ENCODE data around the gene CLNK. TPM values are rescaled to one million over a fixed set of nuclear protein-coding genes. Genes with fewer than 3 reads are reported as not detected.

The CLNK gene
- total RNA-seq, 2 experiments from 2014 or later, result 2.0 TPM; not detected in 1

- Histone ChIP-seq H3K4me2 (ENCODE audit: low read length) (peak overlapping the region; percentile 24; the same call in 1 of the 2 replicates), H2AFZ (ENCODE audit: low read length) (no peak overlapping the region), H3K27ac (ENCODE audit: low read depth, low read length, poor library complexity, severe bottlenecking) (no peak overlapping the region), H3K9me3 (ENCODE audit: low read length) (no peaks in the 10 kb centered on the region), H3K4me1 (ENCODE audit: insufficient read depth, low read length, poor library complexity, severe bottlenecking) (peaks cover 17% of the 10 kb centered on the region), H4K20me1 (ENCODE audit: insufficient read depth, low read length) (no peaks in the 10 kb centered on the region), H3K4me3 (ENCODE audit: low read depth, low read length, poor library complexity, severe bottlenecking) (no peak overlapping the region), H3K79me2 (ENCODE audit: insufficient read depth, low read depth, low read length) (no peaks in the 10 kb centered on the region), H3K36me3 (ENCODE audit: insufficient read depth, low read length) (no peaks in the 10 kb centered on the region), H3K9me2 (ENCODE audit: insufficient read depth, low read length) (no peaks in the 10 kb centered on the region)
- ChIA-PET POLR2A (no interaction called here), CTCF (ENCODE audit: unreplicated experiment) (no interaction called here)
- no peak for TF ChIP-seq EZH2phosphoT487 (IDR thresholded peaks at IDR 0.05; ENCODE audit: borderline replicate concordance, low read depth, low read length)
- TF ChIP-seq, protein P1, sequence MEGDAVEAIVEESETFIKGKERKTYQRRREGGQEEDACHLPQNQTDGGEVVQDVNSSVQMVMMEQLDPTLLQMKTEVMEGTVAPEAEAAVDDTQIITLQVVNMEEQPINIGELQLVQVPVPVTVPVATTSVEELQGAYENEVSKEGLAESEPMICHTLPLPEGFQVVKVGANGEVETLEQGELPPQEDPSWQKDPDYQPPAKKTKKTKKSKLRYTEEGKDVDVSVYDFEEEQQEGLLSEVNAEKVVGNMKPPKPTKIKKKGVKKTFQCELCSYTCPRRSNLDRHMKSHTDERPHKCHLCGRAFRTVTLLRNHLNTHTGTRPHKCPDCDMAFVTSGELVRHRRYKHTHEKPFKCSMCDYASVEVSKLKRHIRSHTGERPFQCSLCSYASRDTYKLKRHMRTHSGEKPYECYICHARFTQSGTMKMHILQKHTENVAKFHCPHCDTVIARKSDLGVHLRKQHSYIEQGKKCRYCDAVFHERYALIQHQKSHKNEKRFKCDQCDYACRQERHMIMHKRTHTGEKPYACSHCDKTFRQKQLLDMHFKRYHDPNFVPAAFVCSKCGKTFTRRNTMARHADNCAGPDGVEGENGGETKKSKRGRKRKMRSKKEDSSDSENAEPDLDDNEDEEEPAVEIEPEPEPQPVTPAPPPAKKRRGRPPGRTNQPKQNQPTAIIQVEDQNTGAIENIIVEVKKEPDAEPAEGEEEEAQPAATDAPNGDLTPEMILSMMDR (conservative IDR thresholded peaks at IDR 0.05; ENCODE audit: low read length), result no peak
- no peak for DNase-seq (ENCODE audit: low spot score)
- BruUV-seq (replicated peaks), result no TSS peak
- intact Hi-C loops (cut with micrococcal nuclease; ENCODE audit: unreplicated experiment), result no loop called here
These were observed 48.4 kb upstream of the CLNK start for GRCh38 chr4:10732914-10733415.

DNA sequence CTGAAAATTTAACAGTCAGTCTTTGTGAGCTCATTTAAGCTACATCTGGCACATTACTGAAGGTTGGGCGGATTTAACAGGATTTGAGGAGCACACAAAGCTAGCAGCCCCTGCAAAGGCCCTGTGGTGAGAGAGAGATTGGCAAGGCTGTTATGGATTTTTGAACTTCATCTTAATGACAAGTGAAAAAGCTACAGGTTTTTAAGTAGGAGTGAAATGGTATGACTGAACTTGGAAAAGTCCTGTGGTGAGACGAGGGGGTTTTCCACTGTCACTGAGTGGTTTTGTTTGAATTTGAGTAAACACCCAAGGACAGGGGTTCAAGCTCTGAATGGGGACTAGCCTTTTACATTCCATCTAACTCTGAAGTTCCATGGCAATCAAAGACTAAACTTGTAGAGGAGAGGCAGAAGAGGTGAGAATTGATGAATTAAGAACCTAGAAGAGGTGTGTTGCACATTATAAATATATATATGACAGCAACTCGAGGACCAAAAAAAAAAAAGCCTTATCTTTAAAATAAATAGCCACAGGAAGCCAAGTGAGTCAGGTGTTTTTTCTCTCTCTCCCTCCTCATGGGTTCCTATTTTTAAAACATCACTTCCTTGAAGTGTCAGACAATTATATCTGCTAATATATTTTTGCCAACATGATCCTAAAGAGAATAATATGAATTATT lies 47.8 kb upstream of the CLNK start:
- Histone ChIP-seq H3K36me3 (ENCODE audit: insufficient read depth, low read length) (no peaks in the 10 kb centered on the region), H3K79me2 (ENCODE audit: insufficient read depth, low read depth, low read length) (no peaks in the 10 kb centered on the region), H3K27ac (ENCODE audit: low read depth, low read length, poor library complexity, severe bottlenecking) (no peak overlapping the region), H3K9me2 (ENCODE audit: insufficient read depth, low read length) (no peaks in the 10 kb centered on the region), H2AFZ (ENCODE audit: low read length) (no peak overlapping the region), H3K4me2 (ENCODE audit: low read length) (peak overlapping the region; percentile 24; the same call in 1 of the 2 replicates), H4K20me1 (ENCODE audit: insufficient read depth, low read length) (no peaks in the 10 kb centered on the region), H3K4me1 (ENCODE audit: insufficient read depth, low read length, poor library complexity, severe bottlenecking) (peaks cover 22% of the 10 kb centered on the region), H3K4me3 (ENCODE audit: low read depth, low read length, poor library complexity, severe bottlenecking) (no peak overlapping the region), H3K9me3 (ENCODE audit: low read length) (no peaks in the 10 kb centered on the region)
- no TSS peak for BruUV-seq (replicated peaks)
- no peak for DNase-seq (ENCODE audit: low spot score)
- no peak for TF ChIP-seq EZH2phosphoT487 (IDR thresholded peaks at IDR 0.05; ENCODE audit: borderline replicate concordance, low read depth, low read length)
- TF ChIP-seq, protein P1 (conservative IDR thresholded peaks at IDR 0.05; ENCODE audit: low read length), result no peak
- ChIA-PET POLR2A (interaction anchor here (0.9 kb wide), 1 partner anchor 10 kb away, joined by 4 read pairs; no protein-coding TSS in a partner anchor), CTCF (ENCODE audit: unreplicated experiment) (no interaction called here)
- intact Hi-C loops (cut with micrococcal nuclease; ENCODE audit: unreplicated experiment), result no loop called here

GRCh38 chr4:10731690-10732089 lies 47.1 kb upstream of the CLNK start:
- TF ChIP-seq EZH2phosphoT487 (IDR thresholded peaks at IDR 0.05; ENCODE audit: borderline replicate concordance, low read depth, low read length), result no peak
- TF ChIP-seq, protein P1 (conservative IDR thresholded peaks at IDR 0.05; ENCODE audit: low read length), result no peak
- Histone ChIP-seq H3K79me2 (ENCODE audit: insufficient read depth, low read depth, low read length) (no peaks in the 10 kb centered on the region), H3K27ac (ENCODE audit: low read depth, low read length, poor library complexity, severe bottlenecking) (no peak overlapping the region), H3K36me3 (ENCODE audit: insufficient read depth, low read length) (no peaks in the 10 kb centered on the region), H3K4me3 (ENCODE audit: low read depth, low read length, poor library complexity, severe bottlenecking) (no peak overlapping the region), H3K9me2 (ENCODE audit: insufficient read depth, low read length) (no peaks in the 10 kb centered on the region), H3K4me1 (ENCODE audit: insufficient read depth, low read length, poor library complexity, severe bottlenecking) (peaks cover 29% of the 10 kb centered on the region), H4K20me1 (ENCODE audit: insufficient read depth, low read length) (no peaks in the 10 kb centered on the region), H3K4me2 (ENCODE audit: low read length) (no peak overlapping the region), H3K9me3 (ENCODE audit: low read length) (no peaks in the 10 kb centered on the region), H2AFZ (ENCODE audit: low read length) (no peak overlapping the region)
- no peak for DNase-seq (ENCODE audit: low spot score)
- intact Hi-C loops (cut with micrococcal nuclease; ENCODE audit: unreplicated experiment), result no loop called here
- CTCF ChIA-PET (ENCODE audit: unreplicated experiment), result no interaction called here
- no TSS peak for BruUV-seq (replicated peaks)
- POLR2A ChIA-PET, result interaction anchor here (0.9 kb wide), 1 partner anchor 9 kb away, joined by 4 read pairs; no protein-coding TSS in a partner anchor

Data from OCI-LY7 (cell line).